MM.1S (cell line): ENCODE data around the gene NAT8L.

Source experiments
- EZH2 ChIP-seq: fragments of 300-600 bp; sonication (generic); optimal IDR thresholded peaks from 2 replicates; pipeline ENCODE3; 2017; ENCODE audit warnings: low read depth, mild to moderate bottlenecking, antibody characterized with exemption, low read length, mixed read lengths
- TF ChIP-seq, protein P1 (sequence below): fragments of 300-600 bp; sonication (generic); IDR thresholded peaks from 2 replicates; pipeline ENCODE4 v1.5.1; 2016; ENCODE audit warnings: antibody characterized with exemption, low read length, mixed read lengths

DNA sequence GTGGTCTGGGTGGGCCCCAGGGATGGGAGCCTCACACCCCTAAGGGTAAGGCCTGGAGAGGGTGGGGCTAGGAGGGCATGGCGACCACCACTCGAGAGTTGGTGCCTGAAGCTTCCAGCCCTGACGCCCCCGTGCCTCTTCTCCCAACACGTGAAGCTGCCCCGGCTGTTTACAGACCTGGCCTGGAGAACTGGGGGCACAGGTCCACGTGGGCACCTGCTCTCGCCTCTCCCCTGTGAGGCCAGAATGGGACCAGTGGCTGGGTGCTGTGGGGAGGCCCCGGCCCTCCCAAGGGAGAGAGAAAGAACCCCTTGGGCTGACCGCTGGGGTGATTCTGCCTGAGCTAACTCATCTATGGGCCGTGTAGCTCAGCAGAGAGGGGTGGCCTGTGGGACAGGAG lies 15.5 kb downstream of the NAT8L start:
- TF ChIP-seq, protein P1, sequence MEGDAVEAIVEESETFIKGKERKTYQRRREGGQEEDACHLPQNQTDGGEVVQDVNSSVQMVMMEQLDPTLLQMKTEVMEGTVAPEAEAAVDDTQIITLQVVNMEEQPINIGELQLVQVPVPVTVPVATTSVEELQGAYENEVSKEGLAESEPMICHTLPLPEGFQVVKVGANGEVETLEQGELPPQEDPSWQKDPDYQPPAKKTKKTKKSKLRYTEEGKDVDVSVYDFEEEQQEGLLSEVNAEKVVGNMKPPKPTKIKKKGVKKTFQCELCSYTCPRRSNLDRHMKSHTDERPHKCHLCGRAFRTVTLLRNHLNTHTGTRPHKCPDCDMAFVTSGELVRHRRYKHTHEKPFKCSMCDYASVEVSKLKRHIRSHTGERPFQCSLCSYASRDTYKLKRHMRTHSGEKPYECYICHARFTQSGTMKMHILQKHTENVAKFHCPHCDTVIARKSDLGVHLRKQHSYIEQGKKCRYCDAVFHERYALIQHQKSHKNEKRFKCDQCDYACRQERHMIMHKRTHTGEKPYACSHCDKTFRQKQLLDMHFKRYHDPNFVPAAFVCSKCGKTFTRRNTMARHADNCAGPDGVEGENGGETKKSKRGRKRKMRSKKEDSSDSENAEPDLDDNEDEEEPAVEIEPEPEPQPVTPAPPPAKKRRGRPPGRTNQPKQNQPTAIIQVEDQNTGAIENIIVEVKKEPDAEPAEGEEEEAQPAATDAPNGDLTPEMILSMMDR: no peak
- no peak for TF ChIP-seq EZH2
